CD14-positive monocyte (primary cell): Measurements from ENCODE around the gene LDB1. TPM values are rescaled to one million over a fixed set of nuclear protein-coding genes. Genes with fewer than 3 reads are reported as not detected.

ENCODE experiments used
- DNase-seq, 3 donors: peaks; one replicate each; pipeline ENCODE4 v3.0.0-alpha.2; 2011 to 2022
- H2AFZ ChIP-seq: 2 replicates; pipeline ENCODE4 v1.6.0; 2012; ENCODE audit warnings: mild to moderate bottlenecking, low read depth, low read length, inconsistent platforms; ENCODE audit not compliant: insufficient read depth, poor library complexity, severe bottlenecking
- H3K27ac ChIP-seq, 2 donors: 1 replicate in 1 of 2; 2 replicates in 1 of 2; pipeline ENCODE4 v1.5.1; 2012 to 2013; ENCODE audit warnings: low read length in 2 of 2, control low read depth in 1 of 2, inconsistent platforms in 1 of 2, low read depth in 1 of 2, mild to moderate bottlenecking in 1 of 2
- H3K27me3 ChIP-seq, 2 donors: one replicate each; pipeline versions ENCODE4 v1.6.0 to v1.6.1; 2011 to 2013; ENCODE audit warnings: low read length in 2 of 2; ENCODE audit not compliant: control insufficient read depth in 2 of 2, insufficient read depth in 2 of 2
- H3K36me3 ChIP-seq, 2 donors: replicated peaks in 1 of 2; 1 replicate in 1 of 2; 2 replicates in 1 of 2; pipeline versions ENCODE4 v1.5.1 to v1.6.1; 2012 to 2013; ENCODE audit warnings: low read length in 2 of 2, control low read depth in 1 of 2, inconsistent platforms in 1 of 2, mild to moderate bottlenecking in 1 of 2; ENCODE audit not compliant: insufficient read depth in 2 of 2, control insufficient read depth in 1 of 2
- H3K4me1 ChIP-seq, 2 donors: 1 replicate in 1 of 2; 2 replicates in 1 of 2; pipeline versions ENCODE4 v1.5.1 to v1.6.1; 2012 to 2013; ENCODE audit warnings: low read length in 2 of 2, control low read depth in 1 of 2, inconsistent platforms in 1 of 2, mild to moderate bottlenecking in 1 of 2, moderate library complexity in 1 of 2; ENCODE audit not compliant: insufficient read depth in 2 of 2, control insufficient read depth in 1 of 2
- H3K4me2 ChIP-seq: replicated peaks from 2 replicates; pipeline ENCODE3; 2012; ENCODE audit warnings: low read length, moderate library complexity, mild to moderate bottlenecking; ENCODE audit not compliant: poor library complexity, severe bottlenecking; ENCODE audit errors: extremely low read depth
- H3K4me3 ChIP-seq, 3 experiments: fragments of 200-600 bp in 1 of 3; sonication (generic) in 1 of 3; replicated peaks in 1 of 3; 1 replicate in 2 of 3; 2 replicates in 1 of 3; pipeline ENCODE4 v1.5.1; 2011 to 2013; ENCODE audit warnings: low read length in 3 of 3, mild to moderate bottlenecking in 3 of 3, control low read depth in 2 of 3, low read depth in 2 of 3, inconsistent platforms in 1 of 3, moderate library complexity in 1 of 3
- H3K79me2 ChIP-seq: 2 replicates; pipeline ENCODE4 v1.6.0; 2012; ENCODE audit warnings: mild to moderate bottlenecking, control low read depth, inconsistent platforms, low read length, moderate library complexity; ENCODE audit not compliant: insufficient read depth
- H3K9ac ChIP-seq: 2 replicates; pipeline ENCODE4 v1.6.0; 2017; ENCODE audit warnings: low read length, mild to moderate bottlenecking; ENCODE audit not compliant: insufficient read depth, poor library complexity, severe bottlenecking
- H3K9me3 ChIP-seq, 2 donors: replicated peaks in 1 of 2; 1 replicate in 1 of 2; 2 replicates in 1 of 2; pipeline versions ENCODE4 v1.5.1 to v1.6.1; 2012 to 2013; ENCODE audit warnings: low read length in 2 of 2, control low read depth in 1 of 2; ENCODE audit not compliant: control insufficient read depth in 1 of 2, insufficient read depth in 1 of 2
- H4K20me1 ChIP-seq: 2 replicates; pipeline ENCODE4 v1.6.0; 2012; ENCODE audit warnings: mild to moderate bottlenecking, low read length, control low read depth, moderate library complexity; ENCODE audit not compliant: insufficient read depth
- H3K27ac Mint-ChIP-seq, 7 donors: one replicate each; pipeline ENCODE4 v1.8.0; 2020; ENCODE audit warnings: mild to moderate bottlenecking in 7 of 7, mixed read lengths in 7 of 7, moderate library complexity in 6 of 7, inconsistent platforms in 2 of 7
- H3K27me3 Mint-ChIP-seq, 3 donors: one replicate each; pipeline ENCODE4 v1.8.0; 2021 to 2022; ENCODE audit warnings: low read depth in 3 of 3, mild to moderate bottlenecking in 3 of 3, mixed read lengths in 3 of 3, moderate library complexity in 3 of 3, inconsistent platforms in 1 of 3
- H3K36me3 Mint-ChIP-seq, 2 donors: one replicate each; pipeline ENCODE4 v1.8.0; 2020; ENCODE audit warnings: mixed read lengths in 2 of 2, inconsistent platforms in 1 of 2, mild to moderate bottlenecking in 1 of 2
- H3K4me1 Mint-ChIP-seq: one replicate; pipeline ENCODE4 v1.8.0; 2020; ENCODE audit warnings: mild to moderate bottlenecking, mixed read lengths
- H3K4me3 Mint-ChIP-seq, 2 donors: one replicate each; pipeline ENCODE4 v1.8.0; 2020; ENCODE audit warnings: mild to moderate bottlenecking in 2 of 2, mixed read lengths in 2 of 2, moderate library complexity in 1 of 2
- H3K9me3 Mint-ChIP-seq, 7 donors: one replicate each; pipeline ENCODE4 v1.8.0; 2020 to 2022; ENCODE audit warnings: mixed read lengths in 7 of 7, mild to moderate bottlenecking in 6 of 7, moderate library complexity in 6 of 7, inconsistent platforms in 2 of 7
- WGBS: methylation state at CpG from one replicate; pipeline ENCODE4 v1.1.5; 2013; ENCODE audit warnings: missing lambda C conversion rate; ENCODE audit not compliant: insufficient coverage; 5-methylcytosine and 5-hydroxymethylcytosine counted together
- intact Hi-C, 2 donors: fragments of 100-400 bp; cut with micrococcal nuclease; formaldehyde crosslinking; loops; one replicate each; pipeline versions ENCODE4 v1.15.0 to v1.15.1; 2023
- polyA plus RNA-seq, 3 donors: library from polyadenylated mRNA; depleted of rRNA in 1 of 3; unstranded in 2 of 3; stranded (reverse) in 1 of 3; fragments of 300-500 nt in 2 of 3; fragments of >200 nt in 1 of 3; fragmentation: Illumina TruSeq in 2 of 3; gene quantifications; 1 replicate in 2 of 3; 2 replicates in 1 of 3; pipeline ENCODE4 v1.2.3, GENCODE V29; 2012 to 2021
- TF ChIP-seq, protein P1 (sequence below): fragments of 200-600 bp; IDR thresholded peaks from one replicate; pipeline ENCODE4 v1.8.0; 2022; ENCODE audit warnings: antibody characterized with exemption, mild to moderate bottlenecking

The LDB1 gene
- polyA plus RNA-seq, 3 donors = 8.7 to 103 (median 21.9) TPM

DNA sequence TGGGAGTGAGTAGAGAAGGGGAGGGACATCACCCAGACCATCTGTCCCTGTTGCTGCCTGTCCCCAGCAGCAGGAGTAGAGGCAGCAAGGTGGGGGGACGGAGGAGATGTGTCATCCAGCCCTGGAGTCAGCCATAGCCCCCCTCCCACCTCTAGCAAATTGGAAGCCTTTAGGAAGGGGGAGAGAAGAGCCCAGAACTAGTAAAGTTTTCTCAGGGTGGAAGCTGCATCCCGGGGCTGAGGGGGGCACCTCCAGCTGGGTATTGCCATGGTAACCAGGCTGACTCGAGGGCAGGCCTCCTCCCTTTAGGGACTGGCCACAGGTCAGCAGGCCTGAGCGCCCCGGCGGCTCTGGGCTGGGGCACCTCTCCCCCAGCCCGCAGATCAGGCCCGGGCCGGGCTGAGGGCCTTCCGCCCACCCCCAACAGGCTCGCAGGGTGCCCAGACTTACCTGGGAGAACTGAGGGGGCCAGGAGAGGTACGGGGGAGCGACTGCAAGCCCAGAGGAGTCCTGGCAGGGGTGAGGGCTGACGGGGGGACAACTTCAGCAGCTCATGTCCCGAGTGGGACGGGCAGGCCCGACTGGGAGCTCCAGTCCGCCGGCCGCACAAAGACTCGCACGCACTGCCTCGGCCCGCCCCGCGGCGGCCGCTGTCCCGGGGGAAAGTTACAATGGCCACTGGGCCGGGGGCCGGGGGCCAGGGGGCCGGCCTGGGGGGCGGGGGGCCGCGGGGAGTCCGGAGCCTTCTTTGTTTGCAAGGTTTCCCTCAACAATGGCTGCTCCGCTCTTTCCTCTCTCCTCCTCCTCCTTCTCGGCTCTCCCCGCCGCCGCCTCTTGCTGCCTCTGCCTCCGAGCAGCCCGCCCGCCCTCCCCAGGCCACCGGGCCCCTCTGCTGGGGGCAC is 6.0 kb downstream of the LDB1 start:
- H3K27me3 Mint-ChIP-seq = no peaks in the 10 kb centered on the region
- peak overlapping the region in 4 of 7 donors; percentile 80 to 92 (median 85) for H3K27ac Mint-ChIP-seq
- peaks cover 0 to 2% (median 0%) of the 10 kb centered on the region in 7 donors for H3K9me3 Mint-ChIP-seq
- Histone ChIP-seq H3K79me2 (peaks cover 84% of the 10 kb centered on the region), H3K9ac (peak overlapping the region; percentile 84), H3K4me2 (peak overlapping the region; percentile 89), H3K36me3 (peaks cover 23 to 29% of the 10 kb centered on the region in 2 donors), H3K27ac (peak overlapping the region; percentile 53 to 88), H3K4me1 (peaks cover 60 to 61% of the 10 kb centered on the region in 2 donors), H3K27me3 (no peaks in the 10 kb centered on the region), H4K20me1 (peaks cover 80% of the 10 kb centered on the region), H2AFZ (peak overlapping the region; percentile 80), H3K9me3 (no peaks in the 10 kb centered on the region), H3K4me3 (peak overlapping the region; percentile 41 to 96 (median 79))
- peaks cover 58% of the 10 kb centered on the region for H3K4me1 Mint-ChIP-seq
- under 1% methylated on average over 36 of the region's 45 CpGs for WGBS
- H3K36me3 Mint-ChIP-seq = peaks cover 26 to 29% of the 10 kb centered on the region in 2 donors
- intact Hi-C loops = no loop called here
- peak in 2 of 3 donors; percentile 32 to 40 for DNase-seq
- TF ChIP-seq, protein P1, sequence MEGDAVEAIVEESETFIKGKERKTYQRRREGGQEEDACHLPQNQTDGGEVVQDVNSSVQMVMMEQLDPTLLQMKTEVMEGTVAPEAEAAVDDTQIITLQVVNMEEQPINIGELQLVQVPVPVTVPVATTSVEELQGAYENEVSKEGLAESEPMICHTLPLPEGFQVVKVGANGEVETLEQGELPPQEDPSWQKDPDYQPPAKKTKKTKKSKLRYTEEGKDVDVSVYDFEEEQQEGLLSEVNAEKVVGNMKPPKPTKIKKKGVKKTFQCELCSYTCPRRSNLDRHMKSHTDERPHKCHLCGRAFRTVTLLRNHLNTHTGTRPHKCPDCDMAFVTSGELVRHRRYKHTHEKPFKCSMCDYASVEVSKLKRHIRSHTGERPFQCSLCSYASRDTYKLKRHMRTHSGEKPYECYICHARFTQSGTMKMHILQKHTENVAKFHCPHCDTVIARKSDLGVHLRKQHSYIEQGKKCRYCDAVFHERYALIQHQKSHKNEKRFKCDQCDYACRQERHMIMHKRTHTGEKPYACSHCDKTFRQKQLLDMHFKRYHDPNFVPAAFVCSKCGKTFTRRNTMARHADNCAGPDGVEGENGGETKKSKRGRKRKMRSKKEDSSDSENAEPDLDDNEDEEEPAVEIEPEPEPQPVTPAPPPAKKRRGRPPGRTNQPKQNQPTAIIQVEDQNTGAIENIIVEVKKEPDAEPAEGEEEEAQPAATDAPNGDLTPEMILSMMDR = no peak
- peak overlapping the region; percentile 86 to 98 for H3K4me3 Mint-ChIP-seq

- peak in 1 of 3 donors; percentile 4 for DNase-seq
- WGBS = 66% methylated on average over 5 of the region's 7 CpGs
- peaks cover 31 to 37% of the 10 kb centered on the region in 2 donors for H3K36me3 ChIP-seq
- peaks cover 76% of the 10 kb centered on the region for H3K79me2 ChIP-seq
- Mint-ChIP-seq H3K36me3 (peaks cover 34 to 37% of the 10 kb centered on the region in 2 donors), H3K4me1 (peaks cover 50% of the 10 kb centered on the region), H3K9me3 (peaks cover 0 to 2% (median 0%) of the 10 kb centered on the region in 7 donors), H3K4me3 (peak overlapping the region; percentile 85 to 86), H3K27me3 (no peaks in the 10 kb centered on the region), H3K27ac (peak overlapping the region in 6 of 7 donors; percentile 5 to 80 (median 55))
- peaks cover 52 to 53% of the 10 kb centered on the region in 2 donors for H3K4me1 ChIP-seq
- H3K9me3 ChIP-seq = no peaks in the 10 kb centered on the region
- peaks cover 82% of the 10 kb centered on the region for H4K20me1 ChIP-seq
- H3K4me2 ChIP-seq = peak overlapping the region; percentile 89
- no peaks in the 10 kb centered on the region for H3K27me3 ChIP-seq
- peak overlapping the region in 1 of 2 donors; percentile 86 for H3K27ac ChIP-seq
- peak overlapping the region; percentile 41 to 96 (median 79) for H3K4me3 ChIP-seq
- TF ChIP-seq, protein P1 = no peak
- H2AFZ ChIP-seq = no peak overlapping the region
- intact Hi-C loops = no loop called here
- peak overlapping the region; percentile 84 for H3K9ac ChIP-seq
Measured at GRCh38 chr10:102113261-102113955, 6.8 kb downstream of the LDB1 start.
